OCI-M2 (cell line): ENCODE measurements around the gene SH3RF3.

Source experiments
- DNase-seq: peaks from one replicate; lab custom pipeline; 2025; ENCODE audit not compliant: unreplicated experiment; lab: John Stamatoyannopoulos, UW

The SH3RF3 gene

GRCh38 chr2:109138449-109138848, 9.4 kb downstream of the SH3RF3 start:
- DNase-seq, result no peak

GRCh38 chr2:109139002-109139401, 10.0 kb downstream of the SH3RF3 start:
- DNase-seq, result no peak

- no peak for DNase-seq
These were observed 10.9 kb downstream of the SH3RF3 start for GRCh38 chr2:109139865-109140396.

GRCh38 chr2:109141006-109141600, 12.1 kb downstream of the SH3RF3 start:
- DNase-seq, result no peak

GRCh38 chr2:109141727-109142283, 12.8 kb downstream of the SH3RF3 start:
- no peak for DNase-seq

GRCh38 chr2:109142416-109143210, 13.6 kb downstream of the SH3RF3 start:
- DNase-seq, result no peak

- DNase-seq, result no peak
These were observed 14.5 kb downstream of the SH3RF3 start for GRCh38 chr2:109143214-109144187.

- DNase-seq, result no peak
These were observed 15.3 kb downstream of the SH3RF3 start for GRCh38 chr2:109144271-109144670.

- DNase-seq, result no peak
These were observed 15.7 kb downstream of the SH3RF3 start for GRCh38 chr2:109144721-109145120.

GRCh38 chr2:109145286-109145685, 16.3 kb downstream of the SH3RF3 start:
- no peak for DNase-seq

GRCh38 chr2:109147405-109147804, 18.4 kb downstream of the SH3RF3 start:
- DNase-seq, result no peak

- DNase-seq, result no peak
These were observed 19.2 kb downstream of the SH3RF3 start for GRCh38 chr2:109148117-109148746.

- DNase-seq, result no peak
These were observed 20.1 kb downstream of the SH3RF3 start for GRCh38 chr2:109148991-109149645.

GRCh38 chr2:109150559-109150958, 21.6 kb downstream of the SH3RF3 start:
- DNase-seq, result no peak

GRCh38 chr2:109151519-109151918, 22.5 kb downstream of the SH3RF3 start:
- DNase-seq, result no peak

GRCh38 chr2:109153005-109153784, 24.2 kb downstream of the SH3RF3 start:
- DNase-seq, result no peak

GRCh38 chr2:109153807-109154206, 24.8 kb downstream of the SH3RF3 start:
- no peak for DNase-seq

- no peak for DNase-seq
These were observed 25.2 kb downstream of the SH3RF3 start for GRCh38 chr2:109154226-109154625.
